Panc1 (cell line): ENCODE data around the gene KRTAP5-7. TPM values are rescaled to one million over a fixed set of nuclear protein-coding genes. Genes with fewer than 3 reads are reported as not detected.
A peak's percentile ranks its signal among the peaks of the same experiment; 100 is the strongest.
"Not testable (repeated sequence)": the region's sequence is repeated elsewhere in the genome, so short reads cannot be mapped to it uniquely, and the experiment has no call there.

Experiments used
- ATAC-seq: fragments of 200-7000 bp; cut with Tn5 transposase; 2 replicates; pipeline ENCODE4 v1.9.1; 2020; ENCODE audit warnings: mild to moderate bottlenecking, moderate library complexity
- Bru-seq: library from RNA; stranded (reverse); fragments of 400-500 nt; gene quantifications from one replicate; lab custom pipeline; 2021; lab: Mats Ljungman, UMichigan
- BruChase-seq, 2 experiments: library from RNA; stranded (reverse); fragments of 400-500 nt; gene quantifications; one replicate each; lab custom pipeline; 2021; lab: Mats Ljungman, UMichigan
- BruUV-seq: library from RNA; stranded (reverse); fragments of 400-500 nt; replicated peaks from 2 replicates; lab custom pipeline; 2021; lab: Mats Ljungman, UMichigan
- CTCF ChIA-PET: fragments of 300-600 bp; sonication (Branson Sonifier 250); formaldehyde crosslinking; loops from one replicate; lab custom pipeline; 2022; ENCODE audit warnings: antibody characterized with exemption; lab: Charles Lee
- POLR2A ChIA-PET: fragments of 300-600 bp; sonication (Branson Sonifier 250); formaldehyde crosslinking; loops from one replicate; lab custom pipeline; 2022; ENCODE audit warnings: antibody characterized with exemption; lab: Charles Lee
- DNase-seq: peaks from one replicate; pipeline ENCODE4 v3.0.0-alpha.2; 2010; ENCODE audit warnings: low read depth, low spot score
- H3K27ac ChIP-seq: 2 replicates; pipeline ENCODE4 v1.5.1; 2011; ENCODE audit warnings: mild to moderate bottlenecking, low read length, inconsistent platforms
- H3K27me3 ChIP-seq: fragments of 200-500 bp; sonication (Bioruptor generic); 2 replicates; pipeline ENCODE4 v1.6.0; 2014; ENCODE audit warnings: low read length, inconsistent platforms; ENCODE audit not compliant: control insufficient read depth, insufficient read depth
- H3K36me3 ChIP-seq: fragments of 200-500 bp; sonication (Bioruptor generic); 2 replicates; pipeline ENCODE4 v1.5.1; 2014; ENCODE audit warnings: inconsistent platforms, mild to moderate bottlenecking, low read length, moderate library complexity; ENCODE audit not compliant: control insufficient read depth, insufficient read depth
- H3K4me1 ChIP-seq: 2 replicates; pipeline ENCODE4 v1.5.1; 2011; ENCODE audit warnings: inconsistent platforms, mild to moderate bottlenecking, low read length, moderate library complexity; ENCODE audit not compliant: control insufficient read depth, insufficient read depth
- H3K4me3 ChIP-seq, 2 experiments: 2 replicates each; pipeline ENCODE4 v1.5.1; 2011 to 2012; ENCODE audit warnings: low read depth in 2 of 2, low read length in 2 of 2, mild to moderate bottlenecking in 2 of 2, inconsistent platforms in 1 of 2, moderate library complexity in 1 of 2
- H3K9me3 ChIP-seq: fragments of 200-500 bp; sonication (Bioruptor generic); 2 replicates; pipeline ENCODE4 v1.5.1; 2014; ENCODE audit warnings: low read depth, mild to moderate bottlenecking, inconsistent platforms, low read length, moderate library complexity; ENCODE audit not compliant: control insufficient read depth, insufficient read depth
- CTCF ChIP-seq: fragments of 450-650 bp; IDR thresholded peaks from 2 replicates; pipeline ENCODE4 v1.5.1; 2017; ENCODE audit warnings: mild to moderate bottlenecking
- POLR2AphosphoS5 ChIP-seq: IDR thresholded peaks from 2 replicates; pipeline ENCODE4 v1.6.1; 2012; ENCODE audit warnings: mild to moderate bottlenecking, low read depth, low read length, moderate library complexity
- REST ChIP-seq, 2 experiments: IDR thresholded peaks; 2 replicates each; pipeline ENCODE4 v1.6.1; 2011 to 2012; ENCODE audit warnings: low read depth in 2 of 2, control low read depth in 1 of 2, low read length in 1 of 2, mild to moderate bottlenecking in 1 of 2, moderate library complexity in 1 of 2; ENCODE audit not compliant: insufficient read depth in 1 of 2
- SIN3A ChIP-seq: IDR thresholded peaks from 2 replicates; pipeline ENCODE4 v1.6.1; 2012; ENCODE audit warnings: low read depth, mild to moderate bottlenecking, low read length, moderate library complexity, borderline replicate concordance; ENCODE audit not compliant: insufficient read depth
- TCF7L2 ChIP-seq: IDR thresholded peaks from 2 replicates; pipeline ENCODE4 v1.6.1; 2011; ENCODE audit warnings: mild to moderate bottlenecking, low read depth, low read length, inconsistent platforms
- in situ Hi-C: cut with HindIII; loops from 2 replicates; pipeline ENCODE4 v1.10.0; 2016; ENCODE audit warnings: low sequenced_read_pairs, low pct_unique_long_range_greater_than_20kb
- intact Hi-C: fragments of 100-400 bp; cut with micrococcal nuclease; formaldehyde crosslinking; loops from one replicate; pipeline ENCODE4 v1.10.0; 2022; ENCODE audit not compliant: unreplicated experiment
- long read RNA-seq: library from polyadenylated mRNA; unstranded; transcript quantifications from one replicate; pipeline ENCODE4 v2.0.0, GENCODE V29; 2021; ENCODE audit not compliant: unreplicated experiment
- polyA plus RNA-seq: library from polyadenylated mRNA; unstranded; fragments of >200 nt; gene quantifications from one replicate; pipeline ENCODE4 v1.2.1, GENCODE V29; 2012; ENCODE audit warnings: missing spikeins; ENCODE audit not compliant: insufficient read length
- total RNA-seq: library from RNA; stranded (reverse); gene quantifications from one replicate; pipeline ENCODE4 v1.2.1, GENCODE V29; 2021; ENCODE audit not compliant: unreplicated experiment

Gene KRTAP5-7
- total RNA-seq: not detected
- polyA plus RNA-seq: not detected
- percentile 5 among the genes with signal in this experiment for Bru-seq, nascent RNA
- BruChase-seq, experiment 1, labeled RNA remaining after a 2-hour chase: percentile 21 among the genes with signal in this experiment
- BruChase-seq, experiment 2, labeled RNA remaining after a 6-hour chase: percentile 17 among the genes with signal in this experiment
- long read RNA-seq: 0 reads

GRCh38 chr11:71526796-71527575 is at the start of gene KRTAP5-7:
KRTAP5-7 (plus strand) TSS chr11:71527267; CDS start chr11:71527301, 34 bp downstream.
- H3K27ac ChIP-seq, H3K4me3 ChIP-seq, BruUV-seq, H3K9me3 ChIP-seq, H3K36me3 ChIP-seq, H3K4me1 ChIP-seq, in situ Hi-C loops, ATAC-seq, H3K27me3 ChIP-seq, DNase-seq: not testable (repeated sequence)
- POLR2A ChIA-PET: interaction anchor here (0.6 kb wide), 1 partner anchor 74 kb away, joined by 3 read pairs; no protein-coding TSS in a partner anchor
- CTCF ChIA-PET: interaction anchor here (0.7 kb wide), 1 partner anchor 579 kb away, joined by 6 read pairs; no protein-coding TSS in a partner anchor
- intact Hi-C loops: loop anchor here (1.0 kb wide), 1 partner anchor 36 kb away; no protein-coding TSS in a partner anchor

GRCh38 chr11:71477641-71478527 is 49.2 kb upstream of the KRTAP5-7 start:
- H3K9me3 ChIP-seq: no peaks in the 10 kb centered on the region
- intact Hi-C loops (no loop called here), in situ Hi-C loops (no loop called here)
- no peaks in the 10 kb centered on the region for H3K27me3 ChIP-seq
- TF ChIP-seq TCF7L2: no peak
- peaks cover 2% of the 10 kb centered on the region for H3K36me3 ChIP-seq
- ChIA-PET CTCF (no interaction called here), POLR2A (no interaction called here)
- DNase-seq (no peak), ATAC-seq (no peak)
- H3K4me3 ChIP-seq: no peak overlapping the region
- BruUV-seq: no TSS peak
- no peaks in the 10 kb centered on the region for H3K4me1 ChIP-seq
- H3K27ac ChIP-seq: no peak overlapping the region

GRCh38 chr11:71478528-71478840 is 48.6 kb upstream of the KRTAP5-7 start:
- in situ Hi-C loops (no loop called here), intact Hi-C loops (no loop called here)
- Histone ChIP-seq H3K4me1 (no peaks in the 10 kb centered on the region), H3K9me3 (no peaks in the 10 kb centered on the region), H3K4me3 (no peak overlapping the region), H3K27me3 (no peaks in the 10 kb centered on the region), H3K36me3 (peaks cover 6% of the 10 kb centered on the region), H3K27ac (no peak overlapping the region)
- TSS peak; percentile 41 for BruUV-seq
- no peak for DNase-seq
- no peak for ATAC-seq
- ChIA-PET CTCF (no interaction called here), POLR2A (no interaction called here)
- TF ChIP-seq POLR2AphosphoS5 (no peak), REST (IDR thresholded peaks at IDR 0.05; ENCODE audit: insufficient read depth in 1 of 2, low read depth in 2 of 2, low read length in 1 of 2) (no peak), SIN3A (no peak), TCF7L2 (no peak), CTCF (no peak)
